Chondrocyte (in vitro differentiated cells): ENCODE data around the gene ZSCAN18. TPM values are rescaled to one million over a fixed set of nuclear protein-coding genes. Genes with fewer than 3 reads are reported as not detected.

Experiments used
- DNase-seq: peaks from one replicate; pipeline ENCODE4 v3.0.0; 2021; ENCODE audit warnings: mixed read lengths, low spot score
- H3K27ac Mint-ChIP-seq: one replicate; pipeline ENCODE4 v1.8.0; 2021; ENCODE audit warnings: mild to moderate bottlenecking, moderate library complexity, mixed read lengths; ENCODE audit not compliant: unreplicated experiment
- H3K27me3 Mint-ChIP-seq: 2 replicates; pipeline ENCODE4 v1.8.0; 2021; ENCODE audit warnings: low read depth, mixed read lengths
- H3K36me3 Mint-ChIP-seq: 2 replicates; pipeline ENCODE4 v1.8.0; 2021; ENCODE audit warnings: low read depth, mixed read lengths
- H3K4me1 Mint-ChIP-seq: 2 replicates; pipeline ENCODE4 v1.8.0; 2021; ENCODE audit warnings: low read depth, mild to moderate bottlenecking, mixed read lengths
- H3K4me3 Mint-ChIP-seq: one replicate; pipeline ENCODE4 v1.8.0; 2021; ENCODE audit warnings: mild to moderate bottlenecking, moderate library complexity, mixed read lengths; ENCODE audit not compliant: unreplicated experiment
- H3K9me3 Mint-ChIP-seq: 2 replicates; pipeline ENCODE4 v1.8.0; 2021; ENCODE audit warnings: low read depth, mixed read lengths
- CTCF ChIP-seq: fragments of 200-600 bp; sonication (generic); IDR thresholded peaks from 2 replicates; pipeline ENCODE4 v1.5.0; 2021; ENCODE audit warnings: antibody characterized with exemption, mild to moderate bottlenecking, moderate library complexity
- total RNA-seq: library from RNA; stranded (reverse); gene quantifications from 3 replicates; pipeline ENCODE4 v1.2.1, GENCODE V29; 2021

Gene ZSCAN18
- total RNA-seq, 1 donor from 2014 or later = 39.4 TPM

DNA sequence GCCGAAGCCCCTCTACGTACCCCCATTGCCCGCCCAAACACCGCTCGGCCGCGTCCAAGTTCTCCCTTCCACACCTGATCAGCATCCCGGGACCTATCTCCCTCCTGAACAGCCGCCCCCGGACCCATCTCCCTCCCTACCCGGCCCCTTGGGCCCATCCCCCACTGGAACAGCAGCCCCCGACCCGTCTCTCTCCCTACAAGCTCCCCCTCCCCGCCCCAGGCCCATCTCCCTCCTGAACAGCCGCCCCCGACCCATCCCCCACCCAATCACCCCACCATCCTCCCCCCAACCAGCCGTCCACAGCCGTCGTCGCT lies 63.6 kb downstream of the ZSCAN18 start:
- Mint-ChIP-seq H3K4me3 (no peak overlapping the region), H3K9me3 (peaks cover 17% of the 10 kb centered on the region), H3K27ac (no peak overlapping the region), H3K36me3 (no peaks in the 10 kb centered on the region), H3K27me3 (no peaks in the 10 kb centered on the region), H3K4me1 (no peaks in the 10 kb centered on the region)
- DNase-seq = no peak
- TF ChIP-seq CTCF = no peak

Other genes starting within 250 kb of the ZSCAN18 start
- 27.1 to 39.9 TPM (median 30.8 TPM) in 3 replicates for gene ZNF587, start 248.4 kb downstream of the ZSCAN18 start, total RNA-seq
- 7.9 to 16.6 TPM (median 8.5 TPM) in 3 replicates for gene ZNF814, start 209.2 kb downstream of the ZSCAN18 start, total RNA-seq
- 12.9 to 24.5 TPM (median 15.0 TPM) in 3 replicates for gene ZNF417, start 181.6 kb downstream of the ZSCAN18 start, total RNA-seq
- 6.4 to 9.8 TPM (median 6.7 TPM) in 3 replicates for gene ZNF418, start 162.8 kb downstream of the ZSCAN18 start, total RNA-seq
- gene ZNF256, start 150.5 kb downstream of the ZSCAN18 start, total RNA-seq = 4.6 to 7.7 TPM (median 5.1 TPM) in 3 replicates
- 1.4 to 2.1 TPM (median 1.7 TPM) in 3 replicates for gene C19orf18, start 123.7 kb downstream of the ZSCAN18 start, total RNA-seq
- 10.8 to 15.9 TPM (median 11.4 TPM) in 3 replicates for gene ZNF606, start 95.4 kb downstream of the ZSCAN18 start, total RNA-seq
- gene ZSCAN1, start 64.2 kb downstream of the ZSCAN18 start, total RNA-seq = 0.37 to 1.3 TPM in 2 of 3 replicates, not detected in the other
- 4.6 to 6.7 TPM (median 4.9 TPM) in 3 replicates for gene ZNF135, start 38.9 kb downstream of the ZSCAN18 start, total RNA-seq
- gene ZNF329, start 52.6 kb upstream of the ZSCAN18 start, total RNA-seq = 8.1 to 11.5 TPM (median 9.2 TPM) in 3 replicates
- gene ZNF274, start 84.8 kb upstream of the ZSCAN18 start, total RNA-seq = 12.7 to 14.1 TPM (median 13.2 TPM) in 3 replicates
- gene ZNF544, start 130.7 kb upstream of the ZSCAN18 start, total RNA-seq = 16.2 to 24.7 TPM (median 17.4 TPM) in 3 replicates
- gene ZNF8, start 180.7 kb upstream of the ZSCAN18 start, total RNA-seq = 7.9 to 9.2 TPM (median 8.1 TPM) in 3 replicates
- gene ERVK3-1, start 207.1 kb upstream of the ZSCAN18 start, total RNA-seq = 25.3 to 29.4 TPM (median 26.0 TPM) in 3 replicates
- 2.8 to 3.2 TPM (median 3.0 TPM) in 3 replicates for gene ZSCAN22, start 228.8 kb upstream of the ZSCAN18 start, total RNA-seq